GM21619 (cell line): ENCODE data around the gene MTHFD2.
"Not testable (repeated sequence)": the region's sequence is repeated elsewhere in the genome, so short reads cannot be mapped to it uniquely, and the experiment has no call there.

Experiments
- ATAC-seq: cut with Tn5 transposase; IDR thresholded peaks from one replicate; pipeline ENCODE4 v1.9.1; 2021; ENCODE audit not compliant: unreplicated experiment

Gene MTHFD2

DNA sequence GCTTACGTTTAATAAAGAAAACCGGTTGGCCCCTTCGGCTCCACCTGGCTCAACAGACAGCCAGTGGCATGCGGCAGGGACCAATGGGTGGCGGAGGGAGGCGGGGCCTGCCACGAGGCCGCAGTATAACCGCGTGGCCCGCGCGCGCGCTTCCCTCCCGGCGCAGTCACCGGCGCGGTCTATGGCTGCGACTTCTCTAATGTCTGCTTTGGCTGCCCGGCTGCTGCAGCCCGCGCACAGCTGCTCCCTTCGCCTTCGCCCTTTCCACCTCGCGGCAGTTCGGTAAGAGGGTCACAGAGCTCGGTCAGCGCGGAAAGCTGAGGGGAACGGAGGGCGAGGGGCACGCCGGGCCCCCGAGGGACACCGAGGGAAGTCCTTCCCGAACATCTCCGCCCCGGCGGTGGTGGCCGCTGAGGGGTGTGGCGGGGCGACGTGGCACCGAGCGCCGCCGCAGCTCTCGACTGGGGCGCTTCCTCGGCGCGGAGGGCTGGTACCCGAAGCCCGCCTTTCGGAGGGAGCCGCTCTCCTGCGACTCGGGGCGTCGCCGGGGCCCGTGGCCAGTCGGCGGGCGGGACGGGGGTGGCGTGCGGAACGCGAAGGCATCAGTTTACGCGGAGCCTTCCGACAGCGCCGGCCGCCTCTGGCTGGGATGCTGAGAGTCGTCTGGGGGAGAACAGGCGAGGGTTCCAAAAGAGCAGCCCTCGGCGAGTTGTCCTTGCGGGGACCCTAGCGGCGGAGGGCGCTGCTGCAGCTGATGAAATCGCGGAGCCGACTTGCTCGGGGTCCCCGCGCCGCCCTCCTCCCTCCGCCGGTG, at the start of gene MTHFD2:
Gene MTHFD2, plus strand, starts transcription at position 155 of the 814 bp plus-strand sequence. Its CDS starts 27 bp downstream, at position 182.
- ATAC-seq = peak; percentile 83

DNA sequence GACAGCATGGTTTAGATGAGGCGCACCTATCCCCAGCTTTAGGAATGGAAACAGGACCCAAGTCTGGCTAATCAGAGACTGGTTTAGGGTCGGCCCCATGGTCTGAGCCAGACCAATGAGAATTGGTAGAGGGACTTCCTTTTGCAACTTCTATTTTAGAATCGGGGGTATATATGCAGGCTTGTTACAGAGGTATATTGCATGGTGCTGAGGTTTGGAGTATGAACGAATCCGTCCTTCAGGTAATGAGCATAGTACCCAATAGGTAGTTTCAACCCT, 49.2 kb upstream of the MTHFD2 start:
- no peak for ATAC-seq

- ATAC-seq = no peak
Measured at GRCh38 chr2:74149570-74150319, 48.7 kb upstream of the MTHFD2 start.

- no peak for ATAC-seq
Measured at GRCh38 chr2:74152954-74153353, 45.5 kb upstream of the MTHFD2 start.

- ATAC-seq = no peak
Measured at GRCh38 chr2:74155830-74156229, 42.6 kb upstream of the MTHFD2 start.

GRCh38 chr2:74162951-74163350, 35.5 kb upstream of the MTHFD2 start:
- ATAC-seq = no peak

GRCh38 chr2:74164761-74165160, 33.7 kb upstream of the MTHFD2 start:
- ATAC-seq = no peak

GRCh38 chr2:74168739-74169138, 29.7 kb upstream of the MTHFD2 start:
- ATAC-seq = no peak

- no peak for ATAC-seq
Measured at GRCh38 chr2:74174909-74175308, 23.5 kb upstream of the MTHFD2 start.

DNA sequence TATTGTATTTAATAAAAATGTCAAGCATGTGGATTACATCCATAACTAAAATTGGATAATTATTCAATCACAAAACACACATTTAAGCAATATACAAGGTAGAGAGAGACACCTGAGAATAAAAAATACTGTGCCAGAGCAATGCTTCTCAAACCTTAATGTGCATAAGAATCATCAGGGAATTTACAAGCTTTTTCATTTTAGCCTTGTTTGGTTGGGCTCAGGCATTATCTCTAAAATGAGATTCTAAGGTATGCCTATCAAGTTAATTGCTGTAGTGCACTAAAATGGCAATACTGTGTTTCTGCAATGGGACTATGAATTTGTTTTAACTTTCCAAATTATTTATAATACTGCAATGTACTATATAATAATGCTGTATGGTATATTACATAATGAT, 20.7 kb upstream of the MTHFD2 start:
- no peak for ATAC-seq

DNA sequence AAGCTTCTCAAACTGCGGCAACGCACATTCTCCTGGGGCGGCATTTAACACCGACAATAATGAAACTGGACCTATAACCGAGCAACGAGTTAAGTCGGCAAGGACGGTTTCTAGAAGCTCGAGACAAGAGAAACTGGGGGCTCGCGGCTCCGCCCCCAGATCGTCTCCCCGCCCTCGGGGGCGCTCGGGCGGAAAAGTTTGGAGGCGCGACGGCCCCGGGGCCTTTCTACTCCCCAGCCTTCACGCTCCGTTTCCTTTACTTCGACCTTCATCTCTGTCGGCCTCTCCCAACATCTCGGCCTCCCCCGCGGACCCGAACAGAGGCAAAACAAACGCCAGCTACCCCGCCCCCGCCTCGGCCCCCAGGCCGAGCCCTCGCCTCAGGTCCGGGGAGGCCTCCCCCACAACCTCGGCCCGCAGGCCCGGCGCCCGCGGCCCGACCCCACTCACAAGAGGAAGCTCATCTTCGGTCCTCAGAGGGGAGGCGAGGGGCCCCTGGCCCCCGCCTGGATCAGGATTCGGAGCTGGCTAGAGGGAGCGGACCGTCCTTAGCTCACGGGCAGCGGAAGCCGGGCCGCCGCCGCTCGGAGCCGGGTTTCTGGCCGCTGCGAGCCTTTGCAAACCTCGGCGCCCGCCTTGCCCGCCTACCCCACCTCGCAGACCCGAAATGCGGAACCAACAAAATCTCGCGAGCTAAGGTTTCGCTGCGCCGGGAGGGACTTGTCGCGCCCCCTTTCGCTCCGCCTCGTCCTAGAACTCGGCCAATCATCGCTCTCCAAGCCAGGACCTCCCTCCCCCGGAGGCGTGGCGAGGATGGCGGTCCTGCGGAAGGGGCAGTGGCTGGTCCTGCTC, 20.0 kb upstream of the MTHFD2 start, which contains the start of gene MOB1A:
Gene MOB1A, minus strand, starts transcription at position 669 of the 852 bp plus-strand sequence. Its CDS starts 205 bp downstream, at position 464.
- ATAC-seq = peak; percentile 81

DNA sequence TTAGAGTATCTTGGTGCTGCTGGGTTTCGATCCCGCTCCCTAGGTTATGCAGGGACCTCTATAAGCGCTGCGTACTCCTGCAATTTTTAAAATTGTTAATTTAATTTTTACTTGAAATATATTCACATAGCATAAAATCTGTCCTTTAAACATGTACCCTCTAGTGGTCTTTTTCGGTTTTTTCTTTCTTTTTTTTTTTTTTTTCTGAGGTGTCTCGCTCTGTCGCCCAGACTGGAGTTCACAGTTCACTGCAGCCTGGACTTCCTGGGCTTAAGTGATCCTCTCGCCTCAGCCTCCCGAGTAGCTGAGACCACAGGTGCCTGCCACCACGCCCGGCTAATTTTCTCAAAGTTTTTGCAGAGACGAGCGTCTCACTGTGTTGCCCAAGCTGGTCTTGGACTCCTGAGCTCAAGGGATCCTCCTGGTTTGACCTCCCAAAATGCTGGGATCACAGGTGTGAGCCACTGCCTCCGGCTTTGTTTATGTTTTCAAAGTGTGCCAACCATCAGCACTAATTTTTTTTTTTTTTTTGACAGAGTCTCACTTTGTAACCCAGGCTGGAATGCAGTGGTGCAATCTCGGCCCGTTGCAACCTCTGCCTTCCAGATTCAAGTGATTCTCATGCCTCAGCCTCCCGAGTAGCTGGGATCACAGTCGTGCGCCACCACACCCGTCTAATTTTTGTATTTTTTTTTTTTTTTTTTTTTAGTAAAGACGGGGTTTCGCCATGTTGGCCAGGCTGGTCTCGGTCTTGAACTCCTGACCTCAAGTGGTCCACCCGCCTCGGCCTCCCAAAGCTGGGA, 19.2 kb upstream of the MTHFD2 start:
- ATAC-seq = peak; percentile 9

DNA sequence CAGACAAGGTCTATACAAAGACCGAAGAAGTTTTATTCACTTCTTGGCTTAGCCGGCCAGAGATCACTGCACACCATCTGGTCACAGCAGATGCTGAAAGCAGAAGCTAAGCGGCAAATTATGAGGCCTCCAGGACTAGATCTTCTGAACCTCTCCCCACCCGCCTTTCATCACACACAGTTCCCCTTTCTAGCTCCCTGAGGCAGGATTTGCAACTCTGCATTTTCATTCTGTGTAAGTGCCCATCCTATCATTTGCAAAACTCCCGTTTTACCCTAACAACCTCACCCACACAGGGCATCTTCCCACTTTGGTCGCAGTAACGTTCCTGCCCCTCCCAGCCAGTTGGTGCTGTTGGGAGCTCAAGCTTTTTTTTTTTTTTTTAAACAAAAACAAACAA, 16.7 kb upstream of the MTHFD2 start:
- no peak for ATAC-seq

DNA sequence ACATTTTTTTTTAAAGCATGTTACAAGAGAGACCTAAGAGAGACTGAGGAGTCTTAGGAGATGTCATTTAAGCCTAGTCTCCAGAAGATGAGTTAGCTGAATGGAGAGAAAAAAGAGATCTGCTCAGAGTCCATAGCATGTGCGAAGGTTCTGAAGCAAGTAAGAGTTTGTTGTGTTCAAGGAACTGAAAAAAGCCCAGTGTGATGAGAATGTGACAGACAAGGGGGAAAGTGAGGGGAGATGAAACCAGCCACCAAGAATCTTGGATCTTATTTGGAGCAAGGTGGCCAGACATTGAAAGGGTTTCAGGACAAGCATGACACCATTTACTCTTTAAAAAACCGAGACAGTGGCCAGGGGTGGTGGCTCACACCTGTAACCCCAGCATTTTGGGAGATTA, 14.5 kb upstream of the MTHFD2 start:
- no peak for ATAC-seq

DNA sequence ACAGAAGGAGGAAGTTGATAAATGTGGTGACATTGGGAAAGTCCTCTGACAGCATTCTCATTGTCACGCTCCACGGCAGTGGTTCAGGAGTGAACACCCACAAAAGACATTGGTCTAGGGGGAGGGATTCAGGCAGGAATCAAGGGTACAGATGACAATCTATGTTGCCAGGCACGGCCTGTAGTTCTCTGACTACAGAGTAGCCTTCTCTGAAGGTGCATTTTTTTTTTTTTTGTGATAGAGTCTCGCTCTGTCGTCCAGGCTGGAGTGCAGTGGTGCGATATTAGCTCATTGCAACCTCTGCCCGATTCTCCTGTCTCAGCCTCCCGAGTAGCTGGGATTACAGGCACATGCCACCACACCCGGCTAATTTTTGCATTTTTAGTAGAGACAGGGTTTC, 12.4 kb upstream of the MTHFD2 start:
- ATAC-seq = peak; percentile 59

- ATAC-seq = not testable (repeated sequence)
Measured at GRCh38 chr2:74186706-74187105, 11.7 kb upstream of the MTHFD2 start.

GRCh38 chr2:74188018-74188601, 10.3 kb upstream of the MTHFD2 start:
- no peak for ATAC-seq

DNA sequence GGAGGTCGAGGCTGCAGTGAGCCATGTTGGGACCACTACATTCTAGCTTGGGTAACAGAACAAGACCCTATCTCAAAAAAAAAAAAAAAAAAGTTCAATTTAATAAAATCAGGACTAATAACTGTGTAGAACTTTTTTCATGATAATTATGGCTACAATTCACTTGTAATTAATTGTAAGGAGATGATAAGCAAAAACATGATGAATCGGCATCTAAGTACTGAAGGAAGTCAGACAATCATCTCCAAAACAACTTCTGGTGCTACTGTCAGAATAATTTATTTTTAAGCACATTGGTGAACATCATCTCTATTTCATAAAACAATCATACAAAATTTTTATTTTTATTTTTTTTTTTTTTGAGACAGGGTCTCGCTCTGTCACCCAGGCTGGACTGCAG, 9.7 kb upstream of the MTHFD2 start:
- no peak for ATAC-seq

- no peak for ATAC-seq
Measured at GRCh38 chr2:74191596-74192380, 6.6 kb upstream of the MTHFD2 start.
